AG09319 (cell line): Measurements from ENCODE around the gene NHLRC1.

Source experiments
- DNase-seq: peaks from one replicate; pipeline ENCODE4 v3.0.0-alpha.2; 2010; ENCODE audit warnings: low read depth; ENCODE audit errors: extremely low read depth
- TF ChIP-seq, protein P1 (sequence below): IDR thresholded peaks from 2 replicates; pipeline ENCODE4 v1.5.1; 2011; ENCODE audit warnings: low read depth, mild to moderate bottlenecking, inconsistent platforms, low read length, moderate library complexity

The NHLRC1 gene

DNA sequence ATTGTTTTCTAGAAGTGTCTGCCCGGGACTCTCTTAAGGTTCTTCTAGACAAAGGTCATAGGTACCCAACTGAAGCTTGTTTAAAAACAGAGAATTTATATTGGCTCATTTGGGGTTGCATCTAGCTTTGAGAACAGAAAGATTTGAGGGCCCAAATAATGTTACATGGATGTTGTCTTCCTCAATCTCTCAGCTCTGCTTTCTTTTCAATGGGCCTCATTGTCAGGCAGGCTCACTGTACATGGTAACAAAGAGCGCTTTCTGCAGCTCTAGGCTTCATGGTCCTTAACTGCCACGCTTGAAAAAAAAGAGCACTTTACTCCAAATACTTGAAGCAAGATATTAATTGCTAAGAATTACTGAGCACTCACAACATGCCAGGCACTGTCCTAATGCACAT, 22.2 kb downstream of the NHLRC1 start:
- TF ChIP-seq, protein P1, sequence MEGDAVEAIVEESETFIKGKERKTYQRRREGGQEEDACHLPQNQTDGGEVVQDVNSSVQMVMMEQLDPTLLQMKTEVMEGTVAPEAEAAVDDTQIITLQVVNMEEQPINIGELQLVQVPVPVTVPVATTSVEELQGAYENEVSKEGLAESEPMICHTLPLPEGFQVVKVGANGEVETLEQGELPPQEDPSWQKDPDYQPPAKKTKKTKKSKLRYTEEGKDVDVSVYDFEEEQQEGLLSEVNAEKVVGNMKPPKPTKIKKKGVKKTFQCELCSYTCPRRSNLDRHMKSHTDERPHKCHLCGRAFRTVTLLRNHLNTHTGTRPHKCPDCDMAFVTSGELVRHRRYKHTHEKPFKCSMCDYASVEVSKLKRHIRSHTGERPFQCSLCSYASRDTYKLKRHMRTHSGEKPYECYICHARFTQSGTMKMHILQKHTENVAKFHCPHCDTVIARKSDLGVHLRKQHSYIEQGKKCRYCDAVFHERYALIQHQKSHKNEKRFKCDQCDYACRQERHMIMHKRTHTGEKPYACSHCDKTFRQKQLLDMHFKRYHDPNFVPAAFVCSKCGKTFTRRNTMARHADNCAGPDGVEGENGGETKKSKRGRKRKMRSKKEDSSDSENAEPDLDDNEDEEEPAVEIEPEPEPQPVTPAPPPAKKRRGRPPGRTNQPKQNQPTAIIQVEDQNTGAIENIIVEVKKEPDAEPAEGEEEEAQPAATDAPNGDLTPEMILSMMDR, result no peak
- DNase-seq, result no peak

DNA sequence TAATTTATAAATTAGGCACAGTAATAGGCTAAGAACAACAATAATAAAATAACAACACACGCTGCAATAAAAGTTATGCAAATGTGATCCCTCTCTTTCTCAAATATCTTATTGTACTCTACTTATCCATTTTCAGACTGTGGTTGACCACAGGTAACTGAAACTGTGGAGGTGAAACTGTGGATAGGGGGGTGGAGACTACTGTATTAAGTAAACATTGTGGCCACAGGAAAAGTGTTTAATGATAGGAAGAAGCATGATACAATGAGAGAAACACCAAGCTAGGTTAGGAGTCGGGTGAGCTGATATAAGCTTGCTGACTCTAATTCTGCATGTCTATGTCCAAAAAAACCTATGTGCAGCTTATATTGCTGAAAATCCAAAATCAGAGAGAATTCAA, 23.0 kb downstream of the NHLRC1 start:
- no peak for DNase-seq
- TF ChIP-seq, protein P1, result no peak

DNA sequence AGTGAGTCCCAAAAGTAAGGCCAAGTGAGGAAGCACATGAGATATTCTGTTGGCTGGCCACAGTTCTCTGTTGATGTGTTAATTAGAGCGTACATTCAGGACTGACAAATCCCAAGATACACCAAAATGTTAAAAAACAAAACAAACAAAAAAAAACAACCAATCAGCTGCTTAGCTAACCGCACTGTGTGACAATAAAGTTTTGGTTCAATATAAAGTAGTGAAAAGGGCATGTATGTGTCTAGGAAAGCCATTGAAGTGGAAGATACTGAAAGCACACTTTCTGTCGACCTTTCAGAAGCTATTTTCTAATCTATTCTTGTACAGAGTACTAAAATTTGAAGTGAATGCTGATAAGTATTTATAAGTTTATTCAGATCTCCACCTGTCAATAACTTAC, 26.1 kb downstream of the NHLRC1 start:
- no peak for DNase-seq
- TF ChIP-seq, protein P1, result no peak

DNA sequence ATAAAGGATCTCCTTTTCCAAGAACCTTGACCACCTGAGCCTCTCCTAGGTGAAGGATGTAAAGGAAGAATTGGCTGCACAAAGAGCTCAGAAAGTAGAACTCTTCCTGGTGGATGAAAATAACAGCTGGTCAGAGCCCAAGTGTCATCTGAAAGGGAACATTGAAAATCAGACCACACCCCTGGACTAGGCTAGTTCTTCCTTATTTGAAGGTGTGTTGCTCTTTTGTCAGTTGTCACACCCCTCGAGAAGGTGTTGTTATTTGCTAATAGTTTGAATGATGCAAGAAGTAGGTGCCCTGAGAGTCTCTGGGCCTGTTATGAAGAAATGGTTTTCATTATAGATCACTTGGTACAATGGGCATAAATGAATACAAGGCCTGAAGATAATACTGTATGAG, 31.1 kb downstream of the NHLRC1 start:
- no peak for DNase-seq
- TF ChIP-seq, protein P1, result no peak

DNA sequence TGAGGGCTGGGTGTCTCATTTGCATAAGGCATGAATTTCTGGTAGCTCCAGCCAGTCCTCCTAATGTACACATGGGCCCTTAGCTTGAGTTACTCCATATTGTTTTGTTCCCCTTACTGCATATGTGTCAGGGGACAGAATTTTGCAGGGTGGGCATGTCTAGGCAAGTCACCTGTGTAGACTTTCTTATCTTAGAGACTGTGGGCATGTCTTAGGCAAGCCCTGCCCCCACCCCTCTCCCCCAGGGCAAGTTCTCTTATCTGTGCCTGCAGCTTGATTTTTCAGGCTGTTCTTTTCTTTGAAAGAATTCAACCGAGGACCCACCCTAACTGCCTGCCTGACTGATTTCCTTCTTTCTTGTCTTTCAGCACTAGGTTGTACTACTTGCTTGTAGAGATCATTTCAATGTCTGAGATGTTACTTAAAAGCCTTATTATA, 32.1 kb downstream of the NHLRC1 start:
- TF ChIP-seq, protein P1, result no peak
- no peak for DNase-seq

DNA sequence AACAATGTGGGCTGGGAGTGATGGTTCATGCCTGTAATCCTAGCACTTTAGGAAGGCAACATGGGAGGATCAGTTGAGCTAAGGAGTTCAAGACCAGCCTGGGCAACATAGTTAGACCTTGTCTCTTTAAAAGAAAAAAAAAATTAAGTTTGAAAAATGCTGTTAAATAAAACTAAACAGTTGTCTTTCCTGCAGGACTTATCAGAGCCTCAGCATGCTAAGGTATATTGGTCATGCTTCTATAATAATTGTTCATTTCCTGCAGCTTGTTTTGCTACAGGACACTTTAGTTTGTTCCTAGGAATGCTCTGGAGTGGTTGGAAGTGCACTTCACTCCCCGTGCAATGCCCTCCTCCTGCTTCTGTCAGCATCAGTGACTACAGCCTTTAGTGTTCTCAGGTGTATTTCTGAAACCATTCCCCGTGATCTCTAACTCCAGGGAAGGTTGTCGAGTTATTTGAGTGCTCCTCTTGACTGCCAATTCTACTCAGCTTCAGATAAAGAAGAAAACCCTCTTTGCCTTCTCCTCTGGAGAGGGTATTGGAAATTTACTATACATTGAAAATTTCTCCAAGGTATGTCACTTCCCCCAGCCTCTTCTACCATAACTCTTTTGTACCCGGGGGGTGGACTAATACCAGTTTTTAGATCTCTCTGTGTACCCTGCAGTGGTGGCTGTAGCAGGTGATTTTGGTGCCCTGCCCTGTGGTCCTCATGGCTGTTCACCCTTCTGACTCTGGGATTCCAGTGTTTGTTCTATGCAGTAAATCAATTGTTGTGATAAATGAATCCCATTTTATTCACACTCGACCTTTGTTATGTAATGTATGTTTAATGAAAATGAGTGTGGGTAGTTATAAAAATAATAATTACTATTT, 33.8 kb downstream of the NHLRC1 start:
- TF ChIP-seq, protein P1, result no peak
- DNase-seq, result no peak

DNA sequence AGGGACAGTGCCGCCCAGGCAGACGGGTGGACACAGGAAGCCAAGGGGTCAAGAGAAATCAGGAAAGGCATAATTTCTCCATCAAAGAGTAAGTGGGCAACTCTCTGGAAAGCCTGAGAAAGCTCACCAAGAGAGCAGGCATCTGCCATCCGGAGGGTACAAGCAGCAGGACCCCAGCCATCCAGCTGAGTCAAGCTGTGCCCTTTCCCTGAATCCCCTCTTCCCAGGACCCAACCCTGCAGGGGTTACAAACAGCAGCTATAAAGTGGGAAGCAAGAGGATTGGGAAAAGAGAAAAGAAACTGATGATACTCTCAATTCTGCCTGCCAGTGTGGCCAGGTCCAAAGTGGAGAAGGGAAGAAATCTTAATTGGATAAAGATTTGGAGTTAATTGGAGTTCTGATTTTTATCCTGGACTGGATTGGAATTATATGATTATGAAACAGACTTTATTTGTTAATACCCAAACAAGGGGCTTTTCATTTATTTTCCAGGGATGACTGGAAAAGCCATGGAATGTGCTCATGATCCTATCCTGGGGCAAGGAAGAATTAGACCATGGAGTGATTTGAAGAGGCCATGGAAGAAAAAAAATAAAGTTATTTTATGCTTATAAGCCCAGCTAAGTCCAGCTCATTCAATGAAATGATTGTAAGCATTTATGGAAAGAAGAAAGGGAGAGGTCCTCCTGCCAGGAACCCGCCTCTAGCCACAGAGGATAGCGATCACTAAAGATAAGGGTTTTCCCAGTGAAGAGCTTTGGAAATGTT, 34.9 kb downstream of the NHLRC1 start:
- no peak for DNase-seq
- TF ChIP-seq, protein P1, result no peak
